HepG2 (cell line): ENCODE measurements around the gene GAREM2. TPM values are rescaled to one million over a fixed set of nuclear protein-coding genes. Genes with fewer than 3 reads are reported as not detected.
A peak's percentile ranks its signal among the peaks of the same experiment; 100 is the strongest.
"Not testable (repeated sequence)": the region's sequence is repeated elsewhere in the genome, so short reads cannot be mapped to it uniquely, and the experiment has no call there.

Experiments
- ATAC-seq: fragments of 200-7000 bp; cut with Tn5 transposase; 3 replicates; pipeline ENCODE4 v1.9.1; 2020; ENCODE audit warnings: mild to moderate bottlenecking, moderate library complexity
- BruUV-seq: library from RNA; stranded (reverse); fragments of 400-500 nt; replicated peaks from 2 replicates; lab custom pipeline; 2021; lab: Mats Ljungman, UMichigan
- CTCF ChIA-PET: fragments of 300-600 bp; formaldehyde crosslinking; extraction: SDS; loops from one replicate; lab custom pipeline; 2021; ENCODE audit warnings: low total read pairs, inconsistent platforms, low intra/inter-chr PET ratio; lab: Yijun Ruan, JAX
- POLR2A ChIA-PET: fragments of 350-600 bp; sonication (Branson Sonifier 250); formaldehyde crosslinking; loops from one replicate; lab custom pipeline; 2020; ENCODE audit warnings: antibody characterized with exemption, inconsistent platforms; lab: Yijun Ruan, JAX
- DNase-seq: peaks from one replicate; pipeline ENCODE4 v3.0.0-alpha.2; 2015; ENCODE audit warnings: low spot score
- FAIRE-seq: peaks from 3 replicates; lab custom pipeline; 2011; peaks lifted over from hg19 to GRCh38; lab: Jason Lieb, UNC
- H2AFZ ChIP-seq: one replicate; pipeline ENCODE4 v1.6.1; 2011; ENCODE audit warnings: low read length, inconsistent platforms
- H3K27ac ChIP-seq: fragments of 300-600 bp; 3 replicates; pipeline ENCODE4 v1.8.0; 2011; ENCODE audit warnings: mixed run types, mild to moderate bottlenecking, mixed read lengths, low read length, inconsistent platforms; ENCODE audit not compliant: insufficient read depth; ENCODE audit errors: extremely low read length
- H3K27me3 ChIP-seq, 2 experiments: fragments of 200-600 bp in 1 of 2; 2 replicates in 1 of 2; 3 replicates in 1 of 2; pipeline versions ENCODE4 v1.6.0 to v1.8.0; 2011; ENCODE audit warnings: low read length in 2 of 2, mild to moderate bottlenecking in 2 of 2, moderate library complexity in 2 of 2, inconsistent platforms in 1 of 2; ENCODE audit not compliant: insufficient read depth in 2 of 2, control insufficient read depth in 1 of 2
- H3K36me3 ChIP-seq, 2 experiments: fragments of 200-600 bp in 1 of 2; replicated peaks in 1 of 2; 2 replicates in 1 of 2; 3 replicates in 1 of 2; pipeline versions ENCODE4 v1.5.1 to v1.8.0; 2011; ENCODE audit warnings: low read length in 2 of 2, inconsistent platforms in 1 of 2; ENCODE audit not compliant: insufficient read depth in 2 of 2, control insufficient read depth in 1 of 2
- H3K4me1 ChIP-seq: 2 replicates; pipeline ENCODE4 v1.5.1; 2012; ENCODE audit warnings: low read length, inconsistent platforms; ENCODE audit not compliant: insufficient read depth
- H3K4me2 ChIP-seq: 2 replicates; pipeline ENCODE4 v1.6.0; 2011; ENCODE audit warnings: low read depth, low read length, inconsistent platforms
- H3K4me3 ChIP-seq, 3 experiments: fragments of 200-600 bp in 1 of 3; sonication (generic), shearing (Covaris generic) in 1 of 3; replicated peaks in 1 of 3; 2 replicates each; pipeline ENCODE4 v1.5.1; 2011 to 2016; ENCODE audit warnings: low read length in 3 of 3, inconsistent platforms in 2 of 3, low read depth in 2 of 3, mild to moderate bottlenecking in 2 of 3, control low read depth in 1 of 3, mixed read lengths in 1 of 3; ENCODE audit not compliant: insufficient read depth in 1 of 3
- H3K79me2 ChIP-seq: one replicate; pipeline ENCODE4 v1.6.1; 2011; ENCODE audit warnings: low read length, inconsistent platforms; ENCODE audit not compliant: insufficient read depth
- H3K9ac ChIP-seq: 2 replicates; pipeline ENCODE4 v1.6.0; 2011; ENCODE audit warnings: mild to moderate bottlenecking, low read depth, low read length, inconsistent platforms; ENCODE audit not compliant: insufficient read depth
- H3K9me3 ChIP-seq: 2 replicates; pipeline ENCODE4 v1.5.1; 2012; ENCODE audit warnings: mild to moderate bottlenecking, low read length
- H4K20me1 ChIP-seq: 2 replicates; pipeline ENCODE4 v1.6.0; 2011; ENCODE audit warnings: inconsistent platforms, mild to moderate bottlenecking, low read length, moderate library complexity; ENCODE audit not compliant: insufficient read depth
- ZNF121 ChIP-seq: sonication (generic); formaldehyde crosslinking; IDR thresholded peaks from 2 replicates; pipeline ENCODE4 v1.5.0; 2020; ENCODE audit warnings: mild to moderate bottlenecking, missing genetic modification reagents
- ZNF263 ChIP-seq: sonication (generic); formaldehyde crosslinking; IDR thresholded peaks from 2 replicates; pipeline ENCODE4 v1.4.0; 2020; ENCODE audit warnings: missing genetic modification reagents
- ZNF660 ChIP-seq: sonication (generic); formaldehyde crosslinking; IDR thresholded peaks from 2 replicates; pipeline ENCODE4 v1.5.1; 2020; ENCODE audit warnings: mild to moderate bottlenecking, low read depth, missing genetic modification reagents, borderline replicate concordance
- WGBS: methylation state at CpG from one replicate; pipeline ENCODE4 v1.1.6; 2017; ENCODE audit warnings: low lambda C conversion rate; 5-methylcytosine and 5-hydroxymethylcytosine counted together
- in situ Hi-C: cut with HindIII; loops from 2 replicates; pipeline ENCODE4 v1.10.0; 2017; ENCODE audit warnings: low pct_unique_long_range_greater_than_20kb; ENCODE audit not compliant: extremely low pct_ligation_motif_present
- intact Hi-C: fragments of 100-400 bp; cut with micrococcal nuclease; formaldehyde crosslinking; loops from one replicate; pipeline ENCODE4 v1.10.0; 2022; ENCODE audit not compliant: unreplicated experiment
- polyA plus RNA-seq, 8 experiments: library from polyadenylated mRNA; depleted of rRNA in 3 of 8; stranded (reverse) in 7 of 8; unstranded in 1 of 8; fragments of >200 nt; fragmentation: Illumina TruSeq in 4 of 8; extraction: Trizol in 4 of 8; gene quantifications; 2 replicates each; pipeline versions ENCODE4 v1.2.1 to v1.2.3, GENCODE V29; 2011 to 2016; ENCODE audit warnings: low read depth in 4 of 8, missing spikeins in 1 of 8, mixed read lengths in 1 of 8; ENCODE audit not compliant: insufficient read depth in 1 of 8
- total RNA-seq, 5 experiments: library from RNA; depleted of rRNA; stranded (reverse); fragments of >200 nt; fragmentation: Illumina TruSeq; extraction: Trizol; gene quantifications; 2 replicates each; pipeline ENCODE4 v1.2.3, GENCODE V29; 2016; ENCODE audit warnings: low read depth in 1 of 5
- TF ChIP-seq, protein P1 (sequence below): sonication (generic); formaldehyde crosslinking; IDR thresholded peaks from 2 replicates; pipeline ENCODE4 v1.5.0; 2020; ENCODE audit warnings: mild to moderate bottlenecking, missing genetic modification reagents

Gene GAREM2
- total and polyA plus RNA-seq, 2 of the 13 experiments (the other 11 are each of a cell fraction or from before 2014, with no cell fraction given), result 0.29 to 0.38 TPM

DNA sequence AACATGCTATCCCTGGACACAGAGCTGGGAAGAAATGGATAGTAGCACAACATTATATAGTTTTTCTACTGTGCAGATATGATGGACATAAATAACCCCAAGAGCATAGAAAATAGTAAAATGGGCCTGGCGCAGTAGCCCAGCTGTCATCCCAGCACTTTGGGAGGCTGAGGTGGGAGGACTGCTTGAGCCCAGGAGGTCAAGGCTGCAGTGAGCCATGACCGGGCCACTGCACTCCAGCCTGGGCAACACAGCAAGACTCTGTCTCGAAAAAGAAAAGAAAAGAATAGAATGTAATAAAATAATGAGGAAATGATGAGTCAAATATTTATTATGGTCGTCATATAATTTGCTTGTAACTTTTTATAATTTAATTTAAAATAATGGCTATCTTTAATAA, 7.5 kb upstream of the GAREM2 start:
- TF ChIP-seq ZNF660 (no peak), ZNF263 (CRISPR knock-in tag) (peak; percentile 48; the same call in 1 of the 2 replicates), ZNF121 (CRISPR knock-in tag) (peak; percentile 68)
- TF ChIP-seq, protein P1, sequence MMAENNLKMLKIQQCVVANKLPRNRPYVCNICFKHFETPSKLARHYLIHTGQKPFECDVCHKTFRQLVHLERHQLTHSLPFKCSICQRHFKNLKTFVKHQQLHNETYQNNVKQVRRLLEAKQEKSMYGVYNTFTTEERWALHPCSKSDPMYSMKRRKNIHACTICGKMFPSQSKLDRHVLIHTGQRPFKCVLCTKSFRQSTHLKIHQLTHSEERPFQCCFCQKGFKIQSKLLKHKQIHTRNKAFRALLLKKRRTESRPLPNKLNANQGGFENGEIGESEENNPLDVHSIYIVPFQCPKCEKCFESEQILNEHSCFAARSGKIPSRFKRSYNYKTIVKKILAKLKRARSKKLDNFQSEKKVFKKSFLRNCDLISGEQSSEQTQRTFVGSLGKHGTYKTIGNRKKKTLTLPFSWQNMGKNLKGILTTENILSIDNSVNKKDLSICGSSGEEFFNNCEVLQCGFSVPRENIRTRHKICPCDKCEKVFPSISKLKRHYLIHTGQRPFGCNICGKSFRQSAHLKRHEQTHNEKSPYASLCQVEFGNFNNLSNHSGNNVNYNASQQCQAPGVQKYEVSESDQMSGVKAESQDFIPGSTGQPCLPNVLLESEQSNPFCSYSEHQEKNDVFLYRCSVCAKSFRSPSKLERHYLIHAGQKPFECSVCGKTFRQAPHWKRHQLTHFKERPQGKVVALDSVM (CRISPR knock-in tag), result peak; percentile 60
- intact Hi-C loops, result no loop called here
- no peak for FAIRE-seq
- ATAC-seq, result no peak
- Histone ChIP-seq H3K4me2 (no peak overlapping the region), H3K9ac (no peak overlapping the region), H4K20me1 (no peaks in the 10 kb centered on the region), H3K9me3 (no peaks in the 10 kb centered on the region), H3K4me3 (no peak overlapping the region), H3K79me2 (no peaks in the 10 kb centered on the region), H3K27ac (no peak overlapping the region), H3K27me3 (peaks cover 0 to 16% of the 10 kb centered on the region in 2 experiments; a peak in 3 of 5 replicates), H3K4me1 (peaks cover 12% of the 10 kb centered on the region), H2AFZ (no peak overlapping the region), H3K36me3 (no peaks in the 10 kb centered on the region)
- WGBS, result 37% methylated on average over 4 of the region's 4 CpGs
- ChIA-PET POLR2A (interaction anchor here (0.7 kb wide), 1 partner anchor 53 kb away, joined by 4 read pairs; no protein-coding TSS in a partner anchor), CTCF (no interaction called here)
- no peak for DNase-seq
- in situ Hi-C loops, result no loop called here
- BruUV-seq, result no TSS peak

DNA sequence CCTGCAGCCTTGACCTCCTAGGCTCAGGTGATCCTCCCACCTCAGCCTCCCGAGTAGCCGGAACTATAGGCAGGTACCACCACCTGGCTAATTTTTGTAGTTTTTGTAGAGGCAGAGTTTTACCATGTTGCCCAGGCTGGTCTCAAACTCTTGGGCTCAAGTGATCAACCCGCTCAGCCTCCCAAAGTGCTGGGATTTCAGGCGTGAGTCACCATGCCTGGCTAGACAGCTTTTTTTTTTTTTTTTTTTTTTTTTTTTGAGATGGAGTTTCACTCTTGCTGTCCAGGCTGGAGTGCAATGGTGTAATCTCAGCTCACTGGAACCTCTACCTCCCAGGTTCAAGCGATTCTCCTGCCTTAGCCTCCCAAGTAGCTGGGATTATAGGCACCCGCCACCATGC, 6.3 kb upstream of the GAREM2 start:
- BruUV-seq, in situ Hi-C loops, H3K36me3 ChIP-seq, FAIRE-seq, H3K9ac ChIP-seq, H2AFZ ChIP-seq, POLR2A ChIA-PET, ATAC-seq, H3K79me2 ChIP-seq, CTCF ChIA-PET, intact Hi-C loops, H3K4me3 ChIP-seq, DNase-seq, H3K27ac ChIP-seq, H4K20me1 ChIP-seq, H3K4me2 ChIP-seq, H3K9me3 ChIP-seq: not testable (repeated sequence)
- 54% methylated on average over 6 of the region's 6 CpGs for WGBS
- Histone ChIP-seq H3K27me3 (peaks cover 0 to 19% of the 10 kb centered on the region in 2 experiments; a peak in 3 of 5 replicates), H3K4me1 (peaks cover 20% of the 10 kb centered on the region)
- TF ChIP-seq, protein P1 (CRISPR knock-in tag), result 0 out of 2 replicates have a peak, but pooled peaks have one; percentile 24
